C4-2B (cell line): Measurements from ENCODE around the gene BLVRB.

Experiments
- H3K27ac ChIP-seq: fragments of 450-650 bp; 2 replicates; pipeline ENCODE4 v1.5.1; 2017
- ZFX ChIP-seq: fragments of 450-650 bp; IDR thresholded peaks from 2 replicates; pipeline ENCODE4 v1.6.1; 2017
- TF ChIP-seq, protein P1 (sequence below): fragments of 450-650 bp; conservative IDR thresholded peaks from 2 replicates; pipeline ENCODE4 v1.5.1; 2017; ENCODE audit warnings: mild to moderate bottlenecking

The BLVRB gene

DNA sequence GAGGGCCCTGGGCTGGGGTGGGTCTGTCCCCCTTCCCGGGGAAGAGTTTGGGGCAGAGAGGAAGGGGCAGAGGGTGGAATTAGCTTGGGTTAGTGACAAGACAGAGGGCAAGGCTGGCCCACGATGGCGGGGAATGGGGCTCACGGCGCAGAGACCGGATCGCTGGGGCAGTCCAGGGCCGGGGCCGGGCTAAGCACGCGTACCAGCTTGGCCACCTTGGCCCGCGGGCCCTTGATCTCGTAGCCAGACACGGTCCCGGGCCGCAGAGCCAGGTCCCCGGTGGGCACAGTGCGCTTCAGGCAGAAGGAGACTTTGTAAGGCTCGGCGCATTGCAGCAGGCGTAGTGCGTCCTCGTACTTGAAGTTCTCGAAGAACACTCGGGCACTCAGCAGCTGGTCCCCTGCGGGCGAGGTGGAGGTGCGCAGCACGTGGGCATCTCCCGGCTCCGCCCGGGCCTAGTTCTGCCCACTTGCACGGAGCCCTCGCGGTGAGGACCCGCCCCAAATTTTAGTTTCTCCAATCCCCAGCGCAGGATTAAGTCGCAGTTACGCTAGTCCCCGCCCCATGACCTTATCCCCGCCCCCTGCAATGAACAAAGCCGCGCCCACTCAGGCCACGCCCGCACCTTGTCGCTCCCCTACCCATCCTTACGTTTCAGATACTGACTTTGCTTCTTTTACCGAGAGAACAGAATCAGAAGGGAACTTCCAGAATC, 67.0 kb downstream of the BLVRB start:
- TF ChIP-seq, protein P1, sequence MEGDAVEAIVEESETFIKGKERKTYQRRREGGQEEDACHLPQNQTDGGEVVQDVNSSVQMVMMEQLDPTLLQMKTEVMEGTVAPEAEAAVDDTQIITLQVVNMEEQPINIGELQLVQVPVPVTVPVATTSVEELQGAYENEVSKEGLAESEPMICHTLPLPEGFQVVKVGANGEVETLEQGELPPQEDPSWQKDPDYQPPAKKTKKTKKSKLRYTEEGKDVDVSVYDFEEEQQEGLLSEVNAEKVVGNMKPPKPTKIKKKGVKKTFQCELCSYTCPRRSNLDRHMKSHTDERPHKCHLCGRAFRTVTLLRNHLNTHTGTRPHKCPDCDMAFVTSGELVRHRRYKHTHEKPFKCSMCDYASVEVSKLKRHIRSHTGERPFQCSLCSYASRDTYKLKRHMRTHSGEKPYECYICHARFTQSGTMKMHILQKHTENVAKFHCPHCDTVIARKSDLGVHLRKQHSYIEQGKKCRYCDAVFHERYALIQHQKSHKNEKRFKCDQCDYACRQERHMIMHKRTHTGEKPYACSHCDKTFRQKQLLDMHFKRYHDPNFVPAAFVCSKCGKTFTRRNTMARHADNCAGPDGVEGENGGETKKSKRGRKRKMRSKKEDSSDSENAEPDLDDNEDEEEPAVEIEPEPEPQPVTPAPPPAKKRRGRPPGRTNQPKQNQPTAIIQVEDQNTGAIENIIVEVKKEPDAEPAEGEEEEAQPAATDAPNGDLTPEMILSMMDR, result no peak
- no peak for TF ChIP-seq ZFX
- H3K27ac ChIP-seq, result no peak overlapping the region
